Muscle layer of colon (tissue), 2 donors: ENCODE measurements around the gene ST3GAL4.

ENCODE experiments used
- H3K27ac ChIP-seq: one replicate; pipeline ENCODE4 v1.7.0; 2013; ENCODE audit warnings: low read depth, mild to moderate bottlenecking, low read length, moderate library complexity
- H3K27me3 ChIP-seq, 2 donors: one replicate each; pipeline ENCODE4 v1.7.0; 2013; ENCODE audit warnings: low read length in 2 of 2, mild to moderate bottlenecking in 2 of 2; ENCODE audit not compliant: insufficient read depth in 2 of 2, control insufficient read depth in 1 of 2
- H3K36me3 ChIP-seq: one replicate; pipeline ENCODE4 v1.7.0; 2013; ENCODE audit warnings: mild to moderate bottlenecking, low read length; ENCODE audit not compliant: insufficient read depth
- H3K4me1 ChIP-seq: one replicate; pipeline ENCODE4 v1.7.0; 2013; ENCODE audit warnings: mild to moderate bottlenecking, low read length; ENCODE audit not compliant: insufficient read depth
- H3K4me3 ChIP-seq, 2 donors: one replicate each; pipeline ENCODE4 v1.7.0; 2013; ENCODE audit warnings: low read length in 2 of 2, low read depth in 1 of 2, mild to moderate bottlenecking in 1 of 2, moderate library complexity in 1 of 2
- H3K9ac ChIP-seq: one replicate; pipeline ENCODE4 v1.7.0; 2013; ENCODE audit warnings: low read length
- H3K9me3 ChIP-seq: one replicate; pipeline ENCODE4 v1.7.0; 2013; ENCODE audit warnings: mild to moderate bottlenecking, low read length
- donor health status: abdominal sarcoma.
- donor health status: Adenocarcinoma of cecum.

The ST3GAL4 gene

GRCh38 chr11:126406368-126406767 is 50.9 kb downstream of the ST3GAL4 start:
- Histone ChIP-seq H3K36me3 (peaks cover 27% of the 10 kb centered on the region), H3K27me3 (no peaks in the 10 kb centered on the region), H3K9me3 (no peaks in the 10 kb centered on the region), H3K4me1 (no peaks in the 10 kb centered on the region), H3K9ac (no peak overlapping the region), H3K27ac (no peak overlapping the region), H3K4me3 (no peak overlapping the region)

- Histone ChIP-seq H3K4me1 (no peaks in the 10 kb centered on the region), H3K36me3 (peaks cover 35% of the 10 kb centered on the region), H3K27ac (no peak overlapping the region)
These were observed 51.6 kb downstream of the ST3GAL4 start for GRCh38 chr11:126407101-126407521.

DNA sequence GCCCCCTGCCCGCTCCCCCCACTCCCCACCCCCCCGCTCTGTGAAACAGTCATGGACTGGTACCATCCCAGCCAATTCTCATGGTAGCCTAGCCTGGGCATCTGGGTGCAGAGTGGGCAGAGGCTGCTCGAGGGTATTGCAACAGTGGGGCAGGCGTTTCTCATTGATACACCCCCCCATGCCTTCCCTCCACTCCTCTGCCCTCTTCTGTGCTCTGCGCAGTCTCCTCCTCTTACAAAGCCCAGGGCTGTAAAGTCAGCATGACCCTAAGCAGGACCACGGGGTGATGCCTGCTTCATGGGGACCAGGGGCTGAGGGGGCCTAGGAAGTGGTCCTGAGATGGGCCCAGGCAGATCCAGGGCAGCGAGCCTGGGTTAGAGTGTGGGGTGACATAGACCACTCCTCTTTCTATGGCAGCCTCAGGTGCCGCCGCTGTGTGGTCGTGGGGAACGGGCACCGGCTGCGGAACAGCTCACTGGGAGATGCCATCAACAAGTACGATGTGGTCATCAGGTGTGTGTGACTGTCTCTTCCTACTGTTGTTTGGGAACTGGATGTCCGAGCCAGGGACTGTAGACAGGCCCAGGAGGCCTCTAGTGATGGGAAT is 52.3 kb downstream of the ST3GAL4 start:
- Histone ChIP-seq H3K4me1 (no peaks in the 10 kb centered on the region), H3K27me3 (no peaks in the 10 kb centered on the region), H3K36me3 (peaks cover 36% of the 10 kb centered on the region), H3K9me3 (no peaks in the 10 kb centered on the region), H3K4me3 (no peak overlapping the region), H3K27ac (no peak overlapping the region), H3K9ac (no peak overlapping the region)

More at GRCh38 chr11:126407101-126407521, 51.6 kb downstream of the ST3GAL4 start:
- no peak overlapping the region for H3K4me3 ChIP-seq
- no peaks in the 10 kb centered on the region for H3K27me3 ChIP-seq
- H3K9ac ChIP-seq: no peak overlapping the region
- no peaks in the 10 kb centered on the region for H3K9me3 ChIP-seq

GRCh38 chr11:126408496-126408895 is 53.0 kb downstream of the ST3GAL4 start:
- no peak overlapping the region for H3K27ac ChIP-seq
- peaks cover 39% of the 10 kb centered on the region for H3K36me3 ChIP-seq
- no peaks in the 10 kb centered on the region for H3K4me1 ChIP-seq
- H3K27me3 ChIP-seq: no peaks in the 10 kb centered on the region
- H3K9ac ChIP-seq: no peak overlapping the region
- no peak overlapping the region for H3K4me3 ChIP-seq
- H3K9me3 ChIP-seq: no peaks in the 10 kb centered on the region

- H3K9me3 ChIP-seq: no peaks in the 10 kb centered on the region
- peaks cover 4% of the 10 kb centered on the region for H3K4me1 ChIP-seq
- no peak overlapping the region for H3K9ac ChIP-seq
- no peak overlapping the region for H3K27ac ChIP-seq
- no peak overlapping the region for H3K4me3 ChIP-seq
- peaks cover 44% of the 10 kb centered on the region for H3K36me3 ChIP-seq
- no peaks in the 10 kb centered on the region for H3K27me3 ChIP-seq
These were observed 53.6 kb downstream of the ST3GAL4 start for GRCh38 chr11:126408901-126409619.

GRCh38 chr11:126409620-126409985 is 54.1 kb downstream of the ST3GAL4 start:
- Histone ChIP-seq H3K9me3 (no peaks in the 10 kb centered on the region), H3K9ac (no peak overlapping the region), H3K36me3 (peaks cover 44% of the 10 kb centered on the region), H3K27me3 (no peaks in the 10 kb centered on the region), H3K4me1 (peaks cover 10% of the 10 kb centered on the region), H3K27ac (no peak overlapping the region), H3K4me3 (no peak overlapping the region)

DNA sequence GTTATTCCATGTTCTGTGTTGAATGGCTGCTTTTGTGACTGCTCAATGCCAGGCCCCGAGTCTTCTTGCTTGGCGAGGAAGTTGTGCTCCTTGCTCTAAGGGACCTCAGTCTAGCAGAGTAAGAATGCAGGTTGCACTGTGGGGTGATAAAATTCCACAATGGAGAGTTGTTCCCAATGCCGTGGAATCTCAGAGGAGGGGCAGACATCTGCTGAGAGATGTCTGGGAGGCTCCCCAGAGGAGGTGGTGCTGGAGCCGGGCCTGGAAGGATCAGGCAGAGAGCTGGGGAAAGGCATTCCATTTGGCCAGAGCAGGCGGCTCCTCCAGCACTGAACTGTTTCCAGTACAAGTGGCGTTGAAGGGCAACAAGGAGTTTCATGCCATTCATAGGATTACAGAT is 55.2 kb downstream of the ST3GAL4 start:
- Histone ChIP-seq H3K36me3 (peaks cover 44% of the 10 kb centered on the region), H3K27me3 (no peaks in the 10 kb centered on the region), H3K9me3 (no peaks in the 10 kb centered on the region), H3K9ac (no peak overlapping the region), H3K4me3 (no peak overlapping the region), H3K4me1 (peaks cover 20% of the 10 kb centered on the region), H3K27ac (no peak overlapping the region)

DNA sequence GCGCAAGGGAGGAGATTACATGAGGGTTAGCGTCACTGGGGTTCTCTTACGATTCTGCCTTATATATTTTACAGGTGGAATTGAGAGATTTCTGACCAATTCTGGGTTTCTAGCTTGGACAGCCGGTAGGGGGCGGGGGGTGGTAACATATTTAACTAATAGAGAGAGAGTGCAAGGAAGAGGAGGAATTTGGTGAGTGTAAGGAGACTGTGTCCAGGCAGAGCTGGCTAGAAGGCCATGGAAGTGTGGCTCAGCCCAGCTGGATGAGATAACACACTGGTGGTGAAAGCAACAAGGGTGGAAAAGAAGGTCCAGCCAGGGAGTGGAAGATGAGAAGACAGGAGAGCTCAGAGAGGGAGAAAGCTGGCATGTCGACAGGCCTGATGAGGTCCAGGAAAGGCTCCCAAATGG is 56.5 kb downstream of the ST3GAL4 start:
- H3K9ac ChIP-seq: no peak overlapping the region
- no peaks in the 10 kb centered on the region for H3K27me3 ChIP-seq
- H3K4me1 ChIP-seq: peaks cover 31% of the 10 kb centered on the region
- peak overlapping the region; percentile 32 for H3K27ac ChIP-seq
- H3K9me3 ChIP-seq: no peaks in the 10 kb centered on the region
- H3K36me3 ChIP-seq: peaks cover 41% of the 10 kb centered on the region
- H3K4me3 ChIP-seq: no peak overlapping the region

DNA sequence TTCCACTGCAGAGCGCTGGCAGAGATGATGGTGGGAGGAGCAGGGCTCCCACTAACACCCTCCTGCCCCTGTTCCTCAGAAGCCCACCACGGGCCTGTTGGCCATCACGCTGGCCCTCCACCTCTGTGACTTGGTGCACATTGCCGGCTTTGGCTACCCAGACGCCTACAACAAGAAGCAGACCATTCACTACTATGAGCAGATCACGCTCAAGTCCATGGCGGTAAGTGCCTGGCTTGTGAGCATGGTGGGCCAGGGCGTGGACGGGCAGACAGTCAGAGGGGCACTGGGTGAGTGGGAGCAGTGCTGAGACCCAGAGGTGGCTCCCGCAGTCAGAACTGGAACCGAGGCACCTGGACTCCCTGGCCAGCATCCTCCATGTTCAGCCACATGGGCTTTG is 57.9 kb downstream of the ST3GAL4 start:
- Histone ChIP-seq H3K4me3 (no peak overlapping the region), H3K27ac (peak overlapping the region; percentile 72), H3K27me3 (no peaks in the 10 kb centered on the region), H3K9ac (no peak overlapping the region), H3K4me1 (peaks cover 36% of the 10 kb centered on the region), H3K36me3 (peaks cover 34% of the 10 kb centered on the region), H3K9me3 (no peaks in the 10 kb centered on the region)

- peaks cover 36% of the 10 kb centered on the region for H3K4me1 ChIP-seq
- no peaks in the 10 kb centered on the region for H3K9me3 ChIP-seq
- H3K27ac ChIP-seq: peak overlapping the region; percentile 72
- H3K4me3 ChIP-seq: no peak overlapping the region
- H3K27me3 ChIP-seq: no peaks in the 10 kb centered on the region
- peaks cover 29% of the 10 kb centered on the region for H3K36me3 ChIP-seq
- H3K9ac ChIP-seq: no peak overlapping the region
These were observed 58.4 kb downstream of the ST3GAL4 start for GRCh38 chr11:126413843-126414405.

- peaks cover 36% of the 10 kb centered on the region for H3K4me1 ChIP-seq
- H3K27ac ChIP-seq: peak overlapping the region; percentile 89
- no peaks in the 10 kb centered on the region for H3K9me3 ChIP-seq
- H3K4me3 ChIP-seq: peak overlapping the region in 1 of 2 donors; percentile 2
- H3K36me3 ChIP-seq: peaks cover 22% of the 10 kb centered on the region
- H3K27me3 ChIP-seq: no peaks in the 10 kb centered on the region
- no peak overlapping the region for H3K9ac ChIP-seq
These were observed 59.1 kb downstream of the ST3GAL4 start for GRCh38 chr11:126414615-126415014.
